ENCODE results near the gene PTGES3. TPM values are rescaled to one million over a fixed set of nuclear protein-coding genes. Genes with fewer than 3 reads are reported as not detected.

Gene PTGES3
- total RNA-seq, 1 experiment from 2014 or later, result 404 TPM

DNA sequence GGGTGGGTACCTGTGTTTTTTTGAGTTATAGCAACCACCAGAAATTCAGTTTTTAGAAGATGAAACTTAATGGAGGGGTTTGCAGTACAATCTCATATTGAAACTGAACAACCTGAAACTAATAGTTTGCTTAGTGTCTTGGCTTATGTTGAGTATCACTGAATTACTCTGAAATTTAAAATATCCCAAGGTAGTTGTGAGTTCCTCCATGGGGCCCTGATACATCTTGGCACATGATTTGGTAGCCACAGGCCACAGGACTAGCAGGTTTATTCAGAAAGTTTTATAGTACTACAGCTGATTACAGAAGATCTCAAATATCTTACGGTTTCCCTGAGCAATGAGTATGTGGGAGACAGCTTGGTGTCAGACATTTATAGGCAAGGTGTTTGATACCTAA is 10.4 kb downstream of the PTGES3 start:
- peaks cover 18 to 20% of the 10 kb centered on the region in 2 experiments for H3K36me3 ChIP-seq (ENCODE audit: control insufficient read depth in 1 of 2, insufficient read depth in 2 of 2, low read length in 2 of 2)
- H2AFZ ChIP-seq (ENCODE audit: low read depth, low read length, poor library complexity, severe bottlenecking), result no peak overlapping the region
- DNase-seq (ENCODE audit: low read depth, low spot score) (no peak), ATAC-seq (no peak)
- H3K27me3 ChIP-seq (ENCODE audit: insufficient read depth, low read length), result no peaks in the 10 kb centered on the region
- no TSS peak for BruUV-seq (replicated peaks)
- peaks cover 2 to 24% of the 10 kb centered on the region in 2 experiments; a peak in 2 of 4 replicates for H3K4me1 ChIP-seq (ENCODE audit: control insufficient read depth in 1 of 2, insufficient read depth in 2 of 2, low read length in 2 of 2)
- ChIA-PET RAD21 (ENCODE audit: low non-redundant PET in 1 of 2, low total read pairs in 2 of 2, uncharacterized antibody in 2 of 2, unreplicated experiment in 2 of 2) (no interaction called here), POLR2A (interaction anchor here (3.6 kb wide), 1 partner anchor 11 kb away, joined by 17 read pairs; the partner anchor contains the start of gene PTGES3), CTCF (interaction anchor here (1.7 kb wide), 1 partner anchor 11 kb away, joined by 4 read pairs; no protein-coding TSS in a partner anchor)
- peaks cover 100% of the 10 kb centered on the region for H3K79me2 ChIP-seq (ENCODE audit: insufficient read depth, low read length)
- no peak overlapping the region for H3K4me3 ChIP-seq (replicated peaks in 1 of 2; ENCODE audit: low read depth in 1 of 2, low read length in 2 of 2)
- no peak overlapping the region for H3K9ac ChIP-seq (ENCODE audit: low read length)
- no peak overlapping the region for H3K27ac ChIP-seq (ENCODE audit: low read depth, low read length)
- H3K9me3 ChIP-seq (ENCODE audit: control insufficient read depth in 1 of 2, insufficient read depth in 1 of 2, low read depth in 1 of 2, low read length in 2 of 2), result no peaks in the 10 kb centered on the region
- TF ChIP-seq, protein P1, sequence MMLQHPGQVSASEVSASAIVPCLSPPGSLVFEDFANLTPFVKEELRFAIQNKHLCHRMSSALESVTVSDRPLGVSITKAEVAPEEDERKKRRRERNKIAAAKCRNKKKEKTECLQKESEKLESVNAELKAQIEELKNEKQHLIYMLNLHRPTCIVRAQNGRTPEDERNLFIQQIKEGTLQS (IDR thresholded peaks at IDR 0.05), result no peak
- TF ChIP-seq, protein P2, sequence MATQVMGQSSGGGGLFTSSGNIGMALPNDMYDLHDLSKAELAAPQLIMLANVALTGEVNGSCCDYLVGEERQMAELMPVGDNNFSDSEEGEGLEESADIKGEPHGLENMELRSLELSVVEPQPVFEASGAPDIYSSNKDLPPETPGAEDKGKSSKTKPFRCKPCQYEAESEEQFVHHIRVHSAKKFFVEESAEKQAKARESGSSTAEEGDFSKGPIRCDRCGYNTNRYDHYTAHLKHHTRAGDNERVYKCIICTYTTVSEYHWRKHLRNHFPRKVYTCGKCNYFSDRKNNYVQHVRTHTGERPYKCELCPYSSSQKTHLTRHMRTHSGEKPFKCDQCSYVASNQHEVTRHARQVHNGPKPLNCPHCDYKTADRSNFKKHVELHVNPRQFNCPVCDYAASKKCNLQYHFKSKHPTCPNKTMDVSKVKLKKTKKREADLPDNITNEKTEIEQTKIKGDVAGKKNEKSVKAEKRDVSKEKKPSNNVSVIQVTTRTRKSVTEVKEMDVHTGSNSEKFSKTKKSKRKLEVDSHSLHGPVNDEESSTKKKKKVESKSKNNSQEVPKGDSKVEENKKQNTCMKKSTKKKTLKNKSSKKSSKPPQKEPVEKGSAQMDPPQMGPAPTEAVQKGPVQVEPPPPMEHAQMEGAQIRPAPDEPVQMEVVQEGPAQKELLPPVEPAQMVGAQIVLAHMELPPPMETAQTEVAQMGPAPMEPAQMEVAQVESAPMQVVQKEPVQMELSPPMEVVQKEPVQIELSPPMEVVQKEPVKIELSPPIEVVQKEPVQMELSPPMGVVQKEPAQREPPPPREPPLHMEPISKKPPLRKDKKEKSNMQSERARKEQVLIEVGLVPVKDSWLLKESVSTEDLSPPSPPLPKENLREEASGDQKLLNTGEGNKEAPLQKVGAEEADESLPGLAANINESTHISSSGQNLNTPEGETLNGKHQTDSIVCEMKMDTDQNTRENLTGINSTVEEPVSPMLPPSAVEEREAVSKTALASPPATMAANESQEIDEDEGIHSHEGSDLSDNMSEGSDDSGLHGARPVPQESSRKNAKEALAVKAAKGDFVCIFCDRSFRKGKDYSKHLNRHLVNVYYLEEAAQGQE (IDR thresholded peaks at IDR 0.05; ENCODE audit: low read depth), result no peak
- no peak for TF ChIP-seq JUND (IDR thresholded peaks at IDR 0.05)
- no peak for TF ChIP-seq EZH2phosphoT487 (IDR thresholded peaks at IDR 0.05; ENCODE audit: borderline replicate concordance)
- no peak for TF ChIP-seq CEBPB (IDR thresholded peaks at IDR 0.05; ENCODE audit: low read depth)
- TF ChIP-seq, protein P3, sequence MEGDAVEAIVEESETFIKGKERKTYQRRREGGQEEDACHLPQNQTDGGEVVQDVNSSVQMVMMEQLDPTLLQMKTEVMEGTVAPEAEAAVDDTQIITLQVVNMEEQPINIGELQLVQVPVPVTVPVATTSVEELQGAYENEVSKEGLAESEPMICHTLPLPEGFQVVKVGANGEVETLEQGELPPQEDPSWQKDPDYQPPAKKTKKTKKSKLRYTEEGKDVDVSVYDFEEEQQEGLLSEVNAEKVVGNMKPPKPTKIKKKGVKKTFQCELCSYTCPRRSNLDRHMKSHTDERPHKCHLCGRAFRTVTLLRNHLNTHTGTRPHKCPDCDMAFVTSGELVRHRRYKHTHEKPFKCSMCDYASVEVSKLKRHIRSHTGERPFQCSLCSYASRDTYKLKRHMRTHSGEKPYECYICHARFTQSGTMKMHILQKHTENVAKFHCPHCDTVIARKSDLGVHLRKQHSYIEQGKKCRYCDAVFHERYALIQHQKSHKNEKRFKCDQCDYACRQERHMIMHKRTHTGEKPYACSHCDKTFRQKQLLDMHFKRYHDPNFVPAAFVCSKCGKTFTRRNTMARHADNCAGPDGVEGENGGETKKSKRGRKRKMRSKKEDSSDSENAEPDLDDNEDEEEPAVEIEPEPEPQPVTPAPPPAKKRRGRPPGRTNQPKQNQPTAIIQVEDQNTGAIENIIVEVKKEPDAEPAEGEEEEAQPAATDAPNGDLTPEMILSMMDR (IDR thresholded peaks at IDR 0.05 in 2 of 3, conservative IDR thresholded peaks at IDR 0.05 in 1 of 3; ENCODE audit: borderline replicate concordance in 1 of 3, insufficient read depth in 1 of 3, low read depth in 2 of 3, low read length in 2 of 3), result no peak
- TF ChIP-seq, protein P4, sequence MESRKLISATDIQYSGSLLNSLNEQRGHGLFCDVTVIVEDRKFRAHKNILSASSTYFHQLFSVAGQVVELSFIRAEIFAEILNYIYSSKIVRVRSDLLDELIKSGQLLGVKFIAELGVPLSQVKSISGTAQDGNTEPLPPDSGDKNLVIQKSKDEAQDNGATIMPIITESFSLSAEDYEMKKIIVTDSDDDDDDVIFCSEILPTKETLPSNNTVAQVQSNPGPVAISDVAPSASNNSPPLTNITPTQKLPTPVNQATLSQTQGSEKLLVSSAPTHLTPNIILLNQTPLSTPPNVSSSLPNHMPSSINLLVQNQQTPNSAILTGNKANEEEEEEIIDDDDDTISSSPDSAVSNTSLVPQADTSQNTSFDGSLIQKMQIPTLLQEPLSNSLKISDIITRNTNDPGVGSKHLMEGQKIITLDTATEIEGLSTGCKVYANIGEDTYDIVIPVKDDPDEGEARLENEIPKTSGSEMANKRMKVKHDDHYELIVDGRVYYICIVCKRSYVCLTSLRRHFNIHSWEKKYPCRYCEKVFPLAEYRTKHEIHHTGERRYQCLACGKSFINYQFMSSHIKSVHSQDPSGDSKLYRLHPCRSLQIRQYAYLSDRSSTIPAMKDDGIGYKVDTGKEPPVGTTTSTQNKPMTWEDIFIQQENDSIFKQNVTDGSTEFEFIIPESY (IDR thresholded peaks at IDR 0.05; ENCODE audit: extremely low read depth, insufficient replicate concordance, low read length), result no peak
- no peak for TF ChIP-seq CBX3 (IDR thresholded peaks at IDR 0.05; ENCODE audit: low read depth)
- no peak for TF ChIP-seq EZH2 (IDR thresholded peaks at IDR 0.05)
- TF ChIP-seq, protein P5, sequence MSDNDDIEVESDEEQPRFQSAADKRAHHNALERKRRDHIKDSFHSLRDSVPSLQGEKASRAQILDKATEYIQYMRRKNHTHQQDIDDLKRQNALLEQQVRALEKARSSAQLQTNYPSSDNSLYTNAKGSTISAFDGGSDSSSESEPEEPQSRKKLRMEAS (IDR thresholded peaks at IDR 0.05), result no peak
- TF ChIP-seq YY1 (IDR thresholded peaks at IDR 0.05; ENCODE audit: extremely low read depth, insufficient replicate concordance, low read depth, low read length), result no peak
- no peak for TF ChIP-seq POLR2A (IDR thresholded peaks at IDR 0.05; ENCODE audit: borderline replicate concordance, extremely low read depth, insufficient read depth, insufficient read length)
- no peak for TF ChIP-seq POLR2AphosphoS5 (IDR thresholded peaks at IDR 0.05; ENCODE audit: low read depth, low read length)
- no peak for TF ChIP-seq SRF (IDR thresholded peaks at IDR 0.05; ENCODE audit: low read depth)
- no peak for TF ChIP-seq ZFX (IDR thresholded peaks at IDR 0.05)
- no peak for TF ChIP-seq FOSL1 (IDR thresholded peaks at IDR 0.05; ENCODE audit: low read depth)
- no peak for TF ChIP-seq RAD21 (IDR thresholded peaks at IDR 0.05; ENCODE audit: low read depth)
- no peak for TF ChIP-seq ZNF274 (IDR thresholded peaks at IDR 0.05; ENCODE audit: low read depth, low read length)
- no peak for TF ChIP-seq SP1 (IDR thresholded peaks at IDR 0.05; ENCODE audit: low read depth)
- TF ChIP-seq ELF1 (IDR thresholded peaks at IDR 0.05; ENCODE audit: borderline replicate concordance, low read depth), result no peak
- no peaks in the 10 kb centered on the region for H3K9me2 ChIP-seq (ENCODE audit: insufficient read depth)
- H4K20me1 ChIP-seq (ENCODE audit: insufficient read depth), result peaks cover 42% of the 10 kb centered on the region; the same call in 1 of the 2 replicates
- intact Hi-C loops (cut with micrococcal nuclease), result no loop called here
- H3K4me2 ChIP-seq (ENCODE audit: low read length), result no peak overlapping the region
